Lung (tissue), 12 donors: ENCODE measurements around the gene EXOC7. TPM values are rescaled to one million over a fixed set of nuclear protein-coding genes. Genes with fewer than 3 reads are reported as not detected.

Experiments used
- ATAC-seq: fragments of 200-7000 bp; cut with Tn5 transposase; one replicate; pipeline ENCODE4 v1.9.1; 2020; ENCODE audit warnings: moderate number of reproducible peaks; ENCODE audit not compliant: insufficient read depth, low FRiP score
- DNase-seq, 3 donors: peaks; one replicate each; pipeline ENCODE4 v3.0.0-alpha.2; 2013 to 2017
- H3K27ac ChIP-seq, 2 donors: one replicate each; pipeline ENCODE4 v1.5.1; 2013; ENCODE audit warnings: mild to moderate bottlenecking in 2 of 2, moderate library complexity in 2 of 2, control low read depth in 1 of 2, inconsistent platforms in 1 of 2, low read depth in 1 of 2, low read length in 1 of 2
- H3K27me3 ChIP-seq, 3 donors: one replicate each; pipeline ENCODE4 v1.5.1; 2013; ENCODE audit warnings: low read length in 2 of 3; ENCODE audit not compliant: control insufficient read depth in 3 of 3, insufficient read depth in 3 of 3
- H3K36me3 ChIP-seq, 4 donors: one replicate each; pipeline ENCODE4 v1.5.1; 2013; ENCODE audit warnings: low read length in 4 of 4, mild to moderate bottlenecking in 1 of 4, moderate library complexity in 1 of 4; ENCODE audit not compliant: control insufficient read depth in 4 of 4, insufficient read depth in 4 of 4
- H3K4me1 ChIP-seq, 5 donors: one replicate each; pipeline ENCODE4 v1.5.1; 2013; ENCODE audit warnings: low read length in 5 of 5, mild to moderate bottlenecking in 2 of 5, moderate library complexity in 1 of 5; ENCODE audit not compliant: control insufficient read depth in 5 of 5, insufficient read depth in 5 of 5
- H3K4me3 ChIP-seq: one replicate; pipeline ENCODE4 v1.5.1; 2013; ENCODE audit warnings: mild to moderate bottlenecking, control low read depth, moderate library complexity
- H3K9ac ChIP-seq, 2 donors: one replicate each; pipeline ENCODE4 v1.5.1; 2013; ENCODE audit warnings: low read length in 2 of 2, control low read depth in 1 of 2; ENCODE audit not compliant: insufficient read depth in 1 of 2
- H3K9me3 ChIP-seq, 4 donors: one replicate each; pipeline ENCODE4 v1.5.1; 2013; ENCODE audit warnings: low read length in 3 of 4, mild to moderate bottlenecking in 1 of 4, moderate library complexity in 1 of 4; ENCODE audit not compliant: control insufficient read depth in 4 of 4, insufficient read depth in 3 of 4
- WGBS, 2 donors: extraction: QIAGEN DNeasy Blood & Tissue Kit; methylation state at CpG; one replicate each; pipeline ENCODE4 v1.1.7; 2013; 5-methylcytosine and 5-hydroxymethylcytosine counted together
- polyA plus RNA-seq, 2 donors: library from polyadenylated mRNA; stranded (reverse); fragments of 200-250 nt; gene quantifications; one replicate each; pipeline ENCODE4 v1.2.1, GENCODE V29; 2013
- total RNA-seq, 2 donors: library from RNA; depleted of rRNA in 1 of 2; stranded (reverse); fragments of >200 nt in 1 of 2; gene quantifications; one replicate each; pipeline ENCODE4 v1.2.1, GENCODE V29; 2014 to 2021
- TF ChIP-seq, protein P1 (sequence below): IDR thresholded peaks from 2 replicates; pipeline ENCODE4 v1.5.1; 2012; ENCODE audit warnings: mild to moderate bottlenecking; ENCODE audit errors: control extremely low read depth, extremely low read depth
- donor health status: control.
- donor health status: control.
- donor health status: Bipolar disorder and iron deficiency.
- donor health status: healthy.
- donor health status: DM: yes; HTN: yes; CAD: no.

Gene EXOC7
- total and polyA plus RNA-seq, 4 donors: 49.9 to 111 (median 80.9) TPM

DNA sequence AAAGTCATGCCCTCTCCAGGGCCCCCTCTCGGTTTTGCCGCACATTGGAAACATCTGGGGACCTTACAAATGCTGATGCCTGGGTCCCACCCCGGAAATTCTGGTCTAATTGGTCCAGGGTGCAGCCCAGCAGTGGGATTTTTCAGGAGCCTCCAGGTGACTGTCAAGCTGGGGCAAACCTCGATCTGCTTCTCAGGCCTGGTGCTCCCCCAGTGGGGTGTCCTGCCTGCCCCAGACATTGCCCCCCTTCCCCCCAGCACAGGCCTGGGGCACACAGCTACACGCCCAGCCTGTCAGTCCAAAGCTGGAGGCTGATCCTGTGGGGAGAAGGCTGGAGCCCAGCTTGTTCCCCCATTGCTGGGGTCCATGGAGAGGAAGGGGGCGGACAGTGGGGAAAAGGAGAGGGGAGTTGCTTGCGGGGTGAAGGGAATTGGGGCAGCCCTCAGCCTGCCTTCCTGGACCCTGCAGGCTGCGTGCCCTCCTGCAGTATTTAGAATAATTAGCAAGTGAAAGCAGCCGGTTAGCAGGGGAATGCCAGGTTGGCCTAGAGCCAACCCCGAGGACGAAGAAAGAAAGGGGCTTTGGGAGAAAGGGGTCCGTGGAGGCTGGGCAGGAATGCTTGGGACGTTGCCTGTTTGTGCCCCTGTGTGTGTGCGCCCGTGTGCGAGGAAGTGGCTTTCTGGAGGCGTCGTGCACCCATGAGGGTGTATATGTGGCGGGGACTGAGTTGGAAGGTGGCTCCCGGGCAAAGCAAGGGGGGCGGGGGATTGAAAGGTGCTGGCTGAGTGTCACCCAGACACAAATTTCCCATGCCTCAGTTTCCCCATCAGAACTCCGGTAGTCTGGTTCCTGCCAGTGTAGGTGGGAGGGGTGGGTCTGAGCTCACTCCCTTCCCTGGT lies 31.6 kb upstream of the EXOC7 start:
- peaks cover 0 to 50% (median 8%) of the 10 kb centered on the region in 5 donors for H3K4me1 ChIP-seq
- WGBS, 2 donors: 62 to 70% methylated on average over 22 of the region's 22 CpGs
- DNase-seq (peak in 2 of 3 donors; percentile 11 to 50), ATAC-seq (no peak)
- no peaks in the 10 kb centered on the region for H3K9me3 ChIP-seq
- no peaks in the 10 kb centered on the region for H3K36me3 ChIP-seq
- TF ChIP-seq, protein P1, sequence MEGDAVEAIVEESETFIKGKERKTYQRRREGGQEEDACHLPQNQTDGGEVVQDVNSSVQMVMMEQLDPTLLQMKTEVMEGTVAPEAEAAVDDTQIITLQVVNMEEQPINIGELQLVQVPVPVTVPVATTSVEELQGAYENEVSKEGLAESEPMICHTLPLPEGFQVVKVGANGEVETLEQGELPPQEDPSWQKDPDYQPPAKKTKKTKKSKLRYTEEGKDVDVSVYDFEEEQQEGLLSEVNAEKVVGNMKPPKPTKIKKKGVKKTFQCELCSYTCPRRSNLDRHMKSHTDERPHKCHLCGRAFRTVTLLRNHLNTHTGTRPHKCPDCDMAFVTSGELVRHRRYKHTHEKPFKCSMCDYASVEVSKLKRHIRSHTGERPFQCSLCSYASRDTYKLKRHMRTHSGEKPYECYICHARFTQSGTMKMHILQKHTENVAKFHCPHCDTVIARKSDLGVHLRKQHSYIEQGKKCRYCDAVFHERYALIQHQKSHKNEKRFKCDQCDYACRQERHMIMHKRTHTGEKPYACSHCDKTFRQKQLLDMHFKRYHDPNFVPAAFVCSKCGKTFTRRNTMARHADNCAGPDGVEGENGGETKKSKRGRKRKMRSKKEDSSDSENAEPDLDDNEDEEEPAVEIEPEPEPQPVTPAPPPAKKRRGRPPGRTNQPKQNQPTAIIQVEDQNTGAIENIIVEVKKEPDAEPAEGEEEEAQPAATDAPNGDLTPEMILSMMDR: no peak
- no peak overlapping the region for H3K4me3 ChIP-seq
- H3K9ac ChIP-seq: no peak overlapping the region
- H3K27me3 ChIP-seq: peaks cover 0 to 73% (median 66%) of the 10 kb centered on the region in 3 donors
- no peak overlapping the region for H3K27ac ChIP-seq

DNA sequence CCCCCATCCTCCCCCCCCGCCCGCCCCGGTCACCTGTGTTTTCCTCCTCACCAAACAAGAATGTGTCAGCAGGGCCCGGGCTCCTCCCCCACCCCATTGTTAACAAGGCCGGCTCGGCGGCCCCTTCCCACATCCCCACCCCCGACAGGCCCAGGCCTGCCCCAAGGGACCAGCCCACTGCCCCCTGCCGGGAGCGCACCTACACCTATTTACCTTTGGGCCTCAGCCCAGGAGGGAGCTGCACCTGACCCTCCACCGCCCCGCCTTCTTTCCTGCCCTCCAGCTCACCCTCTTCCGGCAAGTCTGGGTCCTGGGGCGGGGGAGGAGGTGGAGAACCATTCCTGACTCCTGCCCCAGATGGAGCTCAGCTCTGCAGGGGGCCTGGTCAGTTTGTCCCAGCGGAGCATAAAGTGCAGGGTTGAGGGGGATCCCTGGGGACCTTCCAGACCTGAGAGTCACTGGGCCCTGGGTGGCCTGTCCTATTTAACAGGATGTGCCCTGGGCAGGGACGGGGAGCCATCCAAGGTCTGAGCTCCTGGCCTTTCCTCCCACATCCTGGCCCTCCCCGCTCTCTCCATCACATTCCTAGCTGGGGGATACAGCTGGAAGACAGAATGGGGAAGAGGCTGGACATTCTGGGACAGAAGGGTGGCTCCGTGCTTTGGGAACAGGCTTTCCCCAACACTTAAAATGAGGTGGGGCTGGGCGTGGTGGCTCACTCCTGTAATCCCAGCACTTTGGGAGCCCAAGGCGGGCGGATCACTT lies 29.2 kb upstream of the EXOC7 start:
- ATAC-seq (peak; percentile 46), DNase-seq (peak; percentile 68 to 86 (median 86))
- Histone ChIP-seq H3K36me3 (no peaks in the 10 kb centered on the region), H3K27me3 (peaks cover 0 to 55% (median 49%) of the 10 kb centered on the region in 3 donors), H3K9me3 (no peaks in the 10 kb centered on the region), H3K27ac (no peak overlapping the region), H3K4me1 (peaks cover 0 to 27% (median 0%) of the 10 kb centered on the region in 5 donors), H3K4me3 (no peak overlapping the region), H3K9ac (no peak overlapping the region)
- 61 to 72% methylated on average over 18 to 21 of the region's 21 CpGs for WGBS, 2 donors
- TF ChIP-seq, protein P1: no peak

DNA sequence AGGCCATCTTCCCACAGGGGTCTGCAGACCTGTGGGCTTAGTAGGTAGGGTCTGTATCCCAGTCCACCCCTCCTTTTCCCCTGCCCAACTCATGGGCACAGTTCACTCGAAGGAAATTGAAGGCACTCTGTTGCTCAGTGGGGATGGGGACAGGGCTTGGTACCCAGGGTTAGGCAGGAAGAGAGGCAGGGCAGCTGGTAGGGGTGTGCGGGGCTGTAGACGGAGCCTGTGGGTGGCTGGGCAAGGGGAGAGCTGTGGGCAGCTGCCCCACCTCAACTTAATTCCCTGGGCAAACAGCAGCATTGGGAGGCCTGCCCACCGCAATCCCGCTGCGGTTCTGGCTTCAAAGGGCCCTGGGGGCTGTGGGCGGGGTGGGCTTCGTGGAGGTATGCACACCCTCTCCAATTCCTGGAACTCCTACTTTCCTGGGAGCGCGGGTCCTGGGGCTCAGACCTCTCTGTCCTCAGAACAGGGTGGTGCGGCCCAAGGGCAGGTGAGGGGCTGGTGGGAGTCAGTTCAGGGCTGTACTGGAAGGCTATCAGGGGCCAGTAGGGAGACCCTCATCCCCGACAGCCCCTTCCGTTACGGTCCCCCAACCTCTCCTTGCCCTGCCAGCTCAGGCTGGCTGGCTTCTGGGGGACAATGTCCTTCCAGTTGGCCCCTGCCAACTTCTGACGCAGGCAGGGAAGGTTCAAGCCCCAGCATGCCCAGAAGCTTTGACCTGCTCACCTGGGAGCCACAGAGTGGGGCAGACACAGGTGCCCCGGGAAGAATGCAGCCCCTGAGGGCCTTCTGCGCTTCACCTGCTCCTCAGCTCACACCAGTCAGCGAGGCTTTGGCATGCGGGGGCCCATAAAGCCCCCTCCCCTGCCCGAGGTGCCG lies 28.3 kb upstream of the EXOC7 start:
- TF ChIP-seq, protein P1: no peak
- no peak for ATAC-seq
- H3K36me3 ChIP-seq: no peaks in the 10 kb centered on the region
- peaks cover 0 to 51% (median 48%) of the 10 kb centered on the region in 3 donors for H3K27me3 ChIP-seq
- H3K9ac ChIP-seq: no peak overlapping the region
- 74 to 78% methylated on average over 20 to 21 of the region's 21 CpGs for WGBS, 2 donors
- H3K4me3 ChIP-seq: no peak overlapping the region
- no peaks in the 10 kb centered on the region for H3K9me3 ChIP-seq
- DNase-seq: peak; percentile 20 to 33 (median 32)
- H3K27ac ChIP-seq: no peak overlapping the region
- peaks cover 0 to 27% (median 0%) of the 10 kb centered on the region in 5 donors for H3K4me1 ChIP-seq
